GM21529 (cell line): ENCODE measurements around the gene PRKG2.

ENCODE experiments used
- ATAC-seq: cut with Tn5 transposase; IDR thresholded peaks from one replicate; pipeline ENCODE4 v1.9.1; 2021; ENCODE audit not compliant: unreplicated experiment

The PRKG2 gene

GRCh38 chr4:81217779-81218178, 2.8 kb upstream of the PRKG2 start:
- no peak for ATAC-seq

DNA sequence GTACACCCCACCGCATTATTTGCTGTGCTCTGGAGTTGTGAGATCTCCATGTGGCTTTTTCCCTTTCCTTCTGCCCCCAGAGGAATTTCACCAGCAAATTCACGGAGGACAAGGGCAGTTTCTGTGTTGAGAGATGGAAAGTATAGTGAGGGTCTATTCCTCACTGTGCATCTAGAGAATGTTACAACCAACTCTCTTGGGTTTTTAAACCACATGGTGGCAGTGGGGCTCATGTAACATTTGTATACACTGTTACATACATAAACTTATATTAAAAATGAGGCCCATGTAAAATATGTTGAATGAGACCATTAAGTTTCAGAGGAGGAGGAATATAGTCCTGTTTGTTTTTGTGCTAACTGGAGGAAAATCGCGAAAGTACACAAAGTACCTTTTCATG, 909 bp upstream of the PRKG2 start:
- no peak for ATAC-seq

- no peak for ATAC-seq
Measured at GRCh38 chr4:81214144-81214880, 710 bp downstream of the PRKG2 start.

- no peak for ATAC-seq
Measured at GRCh38 chr4:81213671-81214070, 1.4 kb downstream of the PRKG2 start.

GRCh38 chr4:81211956-81212355, 3.1 kb downstream of the PRKG2 start:
- ATAC-seq, result no peak

- ATAC-seq, result no peak
Measured at GRCh38 chr4:81207828-81208227, 7.2 kb downstream of the PRKG2 start.

DNA sequence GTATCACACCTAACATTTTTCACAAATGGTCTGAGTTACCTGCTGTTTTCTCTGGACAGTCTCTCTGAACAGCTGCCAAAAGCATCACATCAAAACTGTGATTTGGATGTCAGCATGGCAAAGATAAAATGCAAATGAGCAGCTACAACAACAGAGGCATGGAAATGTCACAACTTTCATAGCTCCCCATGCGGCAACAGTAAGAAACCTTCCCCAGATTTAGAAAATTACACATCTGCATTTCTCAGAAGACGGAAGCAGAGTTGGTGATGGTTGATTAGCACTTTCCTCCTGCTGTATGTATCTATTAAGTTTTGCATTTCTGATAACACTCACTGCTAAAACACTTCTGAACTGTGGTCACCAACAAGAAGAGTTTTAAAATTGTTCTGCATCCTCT, 9.7 kb downstream of the PRKG2 start:
- ATAC-seq, result no peak

DNA sequence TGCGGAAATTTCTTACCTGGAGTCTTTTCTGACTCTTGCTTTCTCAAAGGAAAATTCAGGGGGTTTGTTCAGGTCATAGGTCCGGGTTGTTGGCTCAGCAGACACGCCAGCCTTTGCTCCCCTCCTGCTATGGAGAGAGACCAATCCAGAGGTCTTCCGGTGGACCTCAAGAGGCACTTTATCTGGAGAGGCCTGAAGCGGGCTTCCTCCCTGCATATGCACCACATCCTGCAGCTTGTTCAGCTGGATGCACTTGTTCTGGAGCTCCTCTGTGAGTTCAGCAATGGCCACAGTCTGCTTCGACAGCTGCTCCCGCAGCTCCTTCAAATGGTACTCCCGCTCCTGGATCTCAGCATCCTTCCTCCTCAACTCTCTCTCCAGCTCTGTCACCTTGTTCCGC, 10.5 kb downstream of the PRKG2 start:
- ATAC-seq, result no peak

DNA sequence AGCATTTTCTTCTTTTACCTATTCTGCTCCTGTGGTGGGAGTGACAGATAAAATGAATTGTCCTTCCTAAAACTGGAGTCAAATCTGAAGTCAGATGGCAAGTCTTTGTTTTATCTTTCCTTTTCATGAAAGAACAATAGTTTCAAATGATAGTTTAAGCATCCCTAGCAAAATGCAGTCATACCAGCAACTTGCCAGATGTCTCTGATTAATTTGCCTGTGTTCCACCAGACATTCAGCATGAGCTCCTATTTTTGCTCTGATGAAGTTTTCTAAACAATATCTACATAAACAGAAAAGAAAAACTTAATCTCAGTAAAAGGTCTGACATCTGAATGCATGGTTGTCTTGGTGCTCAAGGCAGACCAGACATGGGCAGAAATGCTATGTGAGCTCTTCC, 15.2 kb downstream of the PRKG2 start:
- no peak for ATAC-seq

GRCh38 chr4:81198609-81199008, 16.4 kb downstream of the PRKG2 start:
- ATAC-seq, result no peak

- no peak for ATAC-seq
Measured at GRCh38 chr4:81197864-81198524, 17.0 kb downstream of the PRKG2 start.

GRCh38 chr4:81196126-81196650, 18.8 kb downstream of the PRKG2 start:
- no peak for ATAC-seq

- no peak for ATAC-seq
Measured at GRCh38 chr4:81195475-81195874, 19.5 kb downstream of the PRKG2 start.

DNA sequence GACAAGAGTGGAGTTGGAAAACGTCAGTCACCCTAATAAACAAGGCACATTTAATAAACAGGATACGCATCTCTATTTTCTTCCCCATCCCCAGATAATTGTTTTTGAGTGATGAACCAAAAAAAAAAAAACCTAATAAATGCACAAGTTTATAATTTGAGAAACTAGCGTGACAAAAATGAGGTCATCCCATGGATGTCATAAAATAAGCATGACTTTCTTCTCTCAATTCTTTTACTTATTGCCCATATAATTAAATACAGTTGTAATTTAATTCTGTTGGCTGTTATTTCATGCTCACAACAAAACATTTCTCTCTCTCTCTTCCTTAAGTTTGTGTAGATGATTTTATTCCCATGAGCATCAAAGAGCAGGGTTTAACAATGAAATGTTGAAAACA, 20.7 kb downstream of the PRKG2 start:
- ATAC-seq, result no peak

GRCh38 chr4:81180916-81181315, 34.1 kb downstream of the PRKG2 start:
- ATAC-seq, result no peak

DNA sequence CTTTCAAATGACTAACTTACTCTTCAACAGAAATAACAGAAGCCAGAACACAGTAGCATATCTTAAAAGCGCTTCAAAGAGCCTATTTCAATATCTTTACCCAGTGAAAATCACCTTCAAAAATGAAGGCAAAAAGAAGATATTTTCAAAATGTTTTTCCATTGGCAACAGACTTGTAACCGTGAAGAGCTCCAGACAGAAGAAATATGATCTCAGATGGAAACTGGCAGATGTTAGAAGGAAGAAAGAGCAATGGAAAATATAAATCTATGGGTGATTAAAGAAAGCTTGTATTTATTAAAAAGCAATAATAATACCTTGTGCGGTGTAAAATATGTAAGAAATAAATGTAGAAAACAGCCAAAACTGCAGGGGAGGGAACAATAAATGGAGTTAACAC, 35.7 kb downstream of the PRKG2 start:
- no peak for ATAC-seq

DNA sequence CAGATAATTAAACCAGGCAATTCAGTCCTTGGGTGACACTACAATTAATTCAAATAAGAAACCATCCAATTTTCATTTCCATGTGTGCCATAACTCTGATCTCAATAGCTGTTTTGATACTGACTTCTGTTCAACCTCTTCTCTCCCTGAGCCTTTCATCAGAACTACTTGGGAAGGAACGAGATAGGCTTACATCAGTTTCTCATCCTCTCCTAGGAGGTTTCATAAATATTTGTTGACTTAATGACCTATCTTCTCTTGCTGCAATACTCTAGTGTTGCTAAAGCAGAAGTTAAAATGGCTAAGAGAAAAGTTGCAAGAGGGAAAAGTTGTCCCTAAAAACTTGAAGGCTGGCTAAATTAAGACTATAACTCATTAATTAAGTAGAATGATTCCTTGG, 41.8 kb downstream of the PRKG2 start:
- no peak for ATAC-seq

DNA sequence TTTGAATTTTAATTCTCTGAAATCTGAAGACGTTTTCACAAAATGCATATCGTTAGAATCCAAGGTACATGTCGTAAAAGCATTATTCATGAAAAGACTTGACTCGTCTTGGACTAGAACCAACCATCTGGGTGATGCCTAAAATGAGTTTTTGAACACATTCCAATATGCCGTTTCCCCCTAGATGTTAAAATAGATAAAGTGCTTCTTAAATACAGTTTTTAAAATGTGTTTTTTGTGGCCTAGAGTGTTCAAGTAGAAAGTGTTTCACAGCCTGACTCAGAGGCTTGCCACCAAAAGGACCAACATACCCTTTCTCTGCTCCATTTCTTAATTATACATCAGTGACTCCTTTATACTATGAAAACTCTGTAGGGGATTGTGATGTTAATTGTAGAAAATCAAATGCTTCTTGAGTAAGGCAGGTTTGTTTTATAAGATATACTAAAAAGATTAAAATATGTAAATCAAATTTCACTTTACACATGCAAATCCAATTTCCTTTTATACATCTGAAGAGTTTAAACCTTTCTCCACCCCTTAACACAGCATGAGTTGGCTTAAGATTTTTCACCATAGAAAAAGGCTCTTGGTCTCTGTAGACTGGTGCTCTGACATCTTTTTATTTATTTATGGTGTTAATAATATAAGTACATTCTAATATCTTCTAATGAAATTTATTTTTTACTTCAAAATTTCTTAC, 48.4 kb downstream of the PRKG2 start:
- no peak for ATAC-seq

- no peak for ATAC-seq
Measured at GRCh38 chr4:81165861-81166430, 49.1 kb downstream of the PRKG2 start.

GRCh38 chr4:81164623-81165416, 50.2 kb downstream of the PRKG2 start:
- ATAC-seq, result no peak

DNA sequence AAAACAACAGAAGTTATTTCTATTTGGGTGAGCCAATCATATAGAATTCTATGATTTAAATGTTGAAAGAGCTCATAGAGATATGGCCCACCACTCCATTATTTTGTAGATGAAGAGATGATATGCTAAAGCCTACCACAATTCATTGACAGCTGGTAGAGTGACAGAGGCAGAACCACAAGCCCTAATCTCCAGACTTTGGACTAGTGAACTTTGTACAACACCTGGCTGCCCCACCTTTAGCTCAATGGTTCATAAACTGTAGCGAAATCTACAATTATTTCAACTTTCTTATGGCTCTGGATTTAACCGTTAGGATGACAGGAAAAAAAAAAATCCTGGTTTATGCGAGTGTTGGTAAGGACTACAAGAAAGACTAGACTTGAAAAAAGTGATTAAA, 50.9 kb downstream of the PRKG2 start:
- no peak for ATAC-seq
